ENCODE measurements around the gene UBL4A.

UBL4A gene

DNA sequence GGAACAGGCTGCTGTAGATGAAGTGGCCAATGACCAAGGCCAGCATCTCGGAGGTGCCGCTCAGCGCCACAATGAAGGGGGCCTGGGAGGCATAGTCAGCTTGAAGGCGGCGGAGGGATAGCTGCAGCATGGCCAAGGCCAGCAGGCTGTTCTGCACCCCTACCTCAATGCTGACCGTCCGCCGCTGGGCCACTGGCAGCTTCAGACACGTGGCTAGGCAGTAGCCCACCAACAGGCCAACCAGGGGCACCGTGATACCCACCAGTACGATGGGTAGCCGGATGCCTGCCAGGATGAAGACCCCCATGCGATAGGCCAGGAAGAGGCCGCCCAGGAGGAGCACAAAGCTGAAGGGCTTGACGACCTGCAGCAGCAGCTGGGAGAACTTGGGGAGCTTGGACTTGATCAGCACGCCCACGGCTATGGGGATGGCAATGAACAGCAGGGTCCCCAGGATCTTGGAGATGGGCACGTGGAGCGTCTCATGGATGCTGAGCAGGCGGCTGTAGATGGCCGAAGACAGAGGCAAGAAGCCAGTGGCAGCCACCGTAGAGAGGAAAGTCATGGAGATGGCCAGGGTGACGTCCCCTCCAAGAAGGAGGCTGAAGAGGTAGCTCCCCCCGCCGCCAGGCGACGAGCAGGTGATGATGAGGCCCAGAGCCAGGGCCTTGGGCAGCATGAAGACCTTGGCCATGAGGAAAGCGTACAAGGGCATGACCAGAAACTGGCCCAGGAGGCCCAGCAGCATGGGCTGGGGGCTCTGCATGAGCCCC, 1.3 kb upstream of the UBL4A start:
- DNase-seq (ENCODE audit: low read depth) = no peak

DNA sequence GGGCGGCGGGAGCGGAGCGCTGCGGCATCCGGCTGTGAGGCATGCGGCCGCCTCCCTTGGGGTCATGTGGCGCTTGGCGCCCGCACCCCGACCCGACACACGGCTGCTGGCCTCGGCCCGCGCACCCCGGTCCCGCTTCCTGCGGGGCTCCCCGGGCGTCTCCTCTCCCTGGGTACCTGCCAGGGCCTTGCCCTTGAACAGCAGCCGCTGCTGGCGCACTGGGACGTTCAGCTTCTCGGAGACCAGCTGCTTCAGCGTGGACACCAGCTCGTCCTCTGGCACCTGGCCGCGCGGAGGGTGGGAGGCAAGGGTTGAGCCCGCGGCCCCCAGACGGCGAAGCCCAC, 391 bp downstream of the UBL4A start:
- TF ChIP-seq, protein P1, sequence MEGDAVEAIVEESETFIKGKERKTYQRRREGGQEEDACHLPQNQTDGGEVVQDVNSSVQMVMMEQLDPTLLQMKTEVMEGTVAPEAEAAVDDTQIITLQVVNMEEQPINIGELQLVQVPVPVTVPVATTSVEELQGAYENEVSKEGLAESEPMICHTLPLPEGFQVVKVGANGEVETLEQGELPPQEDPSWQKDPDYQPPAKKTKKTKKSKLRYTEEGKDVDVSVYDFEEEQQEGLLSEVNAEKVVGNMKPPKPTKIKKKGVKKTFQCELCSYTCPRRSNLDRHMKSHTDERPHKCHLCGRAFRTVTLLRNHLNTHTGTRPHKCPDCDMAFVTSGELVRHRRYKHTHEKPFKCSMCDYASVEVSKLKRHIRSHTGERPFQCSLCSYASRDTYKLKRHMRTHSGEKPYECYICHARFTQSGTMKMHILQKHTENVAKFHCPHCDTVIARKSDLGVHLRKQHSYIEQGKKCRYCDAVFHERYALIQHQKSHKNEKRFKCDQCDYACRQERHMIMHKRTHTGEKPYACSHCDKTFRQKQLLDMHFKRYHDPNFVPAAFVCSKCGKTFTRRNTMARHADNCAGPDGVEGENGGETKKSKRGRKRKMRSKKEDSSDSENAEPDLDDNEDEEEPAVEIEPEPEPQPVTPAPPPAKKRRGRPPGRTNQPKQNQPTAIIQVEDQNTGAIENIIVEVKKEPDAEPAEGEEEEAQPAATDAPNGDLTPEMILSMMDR (IDR thresholded peaks at IDR 0.05; ENCODE audit: insufficient read depth, low read depth, low read length, missing control alignments) = no peak
- peak; percentile 16 for DNase-seq (ENCODE audit: low read depth)
- H3K4me3 ChIP-seq (ENCODE audit: low read length) = peak overlapping the region; percentile 46

More for the DNA sequence above, 1.3 kb upstream of the UBL4A start:
- TF ChIP-seq, protein P1 (IDR thresholded peaks at IDR 0.05; ENCODE audit: insufficient read depth, low read depth, low read length, missing control alignments) = no peak
- no peak overlapping the region for H3K4me3 ChIP-seq (ENCODE audit: low read length)

DNA sequence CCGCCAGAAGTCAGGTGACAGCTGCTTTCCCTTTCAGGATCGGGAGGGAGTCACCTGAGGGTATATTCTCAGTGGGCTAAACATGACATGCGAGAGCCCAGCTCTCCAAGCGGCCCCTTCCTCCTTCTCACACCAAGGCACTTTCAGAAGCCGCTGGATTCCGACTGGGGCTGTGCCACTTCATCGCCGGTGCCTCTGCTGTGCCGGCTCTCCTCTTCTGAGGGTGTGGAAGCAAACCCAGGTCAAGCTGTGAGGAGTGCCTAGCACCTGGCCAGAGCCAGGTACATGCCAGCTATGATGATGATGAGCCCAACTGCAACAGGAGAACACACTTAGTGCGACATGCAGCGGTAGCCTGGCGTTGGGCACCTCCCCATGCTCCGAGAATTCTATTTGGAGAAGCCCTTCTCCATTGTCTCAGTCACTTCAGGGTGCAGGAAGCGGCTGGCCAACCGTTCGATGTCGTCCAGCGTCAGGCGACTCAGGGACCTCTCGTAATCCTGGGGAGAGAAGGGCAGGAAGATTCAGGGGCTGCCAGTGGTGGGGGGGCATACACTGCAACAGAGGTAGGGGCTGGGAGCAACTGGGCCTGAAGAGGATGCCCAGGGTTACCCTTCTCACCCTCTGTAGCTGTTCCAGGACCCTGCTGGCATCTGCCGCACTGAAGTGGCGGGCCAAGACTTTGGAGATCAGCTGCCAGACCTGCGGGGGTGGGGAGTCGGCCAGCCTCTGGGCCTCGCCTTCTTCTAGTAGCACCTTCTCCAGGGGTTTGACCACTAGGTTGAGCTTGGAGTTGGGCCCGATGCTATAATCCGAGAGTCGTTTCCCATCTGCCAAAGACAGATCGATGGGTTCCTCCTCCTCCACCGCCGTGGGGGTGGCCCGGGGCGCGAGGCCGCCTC, 1.0 kb downstream of the UBL4A start:
- TF ChIP-seq, protein P1 (IDR thresholded peaks at IDR 0.05; ENCODE audit: insufficient read depth, low read depth, low read length, missing control alignments) = no peak
- H3K4me3 ChIP-seq (ENCODE audit: low read length) = peak overlapping the region; percentile 46
- DNase-seq (ENCODE audit: low read depth) = no peak

- no peak overlapping the region for H3K4me3 ChIP-seq (ENCODE audit: low read length)
- TF ChIP-seq, protein P1 (IDR thresholded peaks at IDR 0.05; ENCODE audit: insufficient read depth, low read depth, low read length, missing control alignments) = no peak
Measured at GRCh38 chrX:154484255-154485149, 1.9 kb downstream of the UBL4A start.

DNA sequence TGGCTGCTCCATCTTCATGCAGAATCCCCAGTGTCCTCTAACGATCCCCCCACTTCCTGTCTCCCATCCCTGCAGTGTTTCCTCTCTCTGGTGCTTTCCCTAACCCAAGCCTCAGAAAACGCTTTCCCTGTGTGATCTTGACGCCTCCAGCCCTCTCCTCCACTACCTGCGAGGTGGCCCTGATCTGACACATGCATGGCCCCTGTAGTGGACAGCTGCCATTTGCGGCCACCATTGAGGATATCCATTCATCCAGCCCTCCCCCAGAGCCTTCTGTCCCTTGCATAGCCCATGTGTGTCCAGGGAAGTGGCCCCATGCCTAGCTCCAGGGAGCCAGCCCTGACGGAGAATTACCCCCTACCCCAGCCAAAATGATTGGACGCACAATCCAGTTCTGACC, 3.1 kb downstream of the UBL4A start:
- no peak overlapping the region for H3K4me3 ChIP-seq (ENCODE audit: low read length)
- TF ChIP-seq, protein P1 (IDR thresholded peaks at IDR 0.05; ENCODE audit: insufficient read depth, low read depth, low read length, missing control alignments) = no peak
- no peak for DNase-seq (ENCODE audit: low read depth)

More at GRCh38 chrX:154484255-154485149, 1.9 kb downstream of the UBL4A start:
- peak; percentile 56 for DNase-seq (ENCODE audit: low read depth)

GRCh38 chrX:154482786-154483185, 3.6 kb downstream of the UBL4A start:
- TF ChIP-seq, protein P1 (IDR thresholded peaks at IDR 0.05; ENCODE audit: insufficient read depth, low read depth, low read length, missing control alignments) = no peak
- no peak overlapping the region for H3K4me3 ChIP-seq (ENCODE audit: low read length)
- DNase-seq (ENCODE audit: low read depth) = no peak

All from epithelial cell of esophagus (primary cell).